ENCODE measurements around the gene RAB28. TPM values are rescaled to one million over a fixed set of nuclear protein-coding genes. Genes with fewer than 3 reads are reported as not detected.

RAB28 gene
- polyA plus RNA-seq, 1 of the 3 experiments (the other 2 are of a cell fraction): 10.5 TPM

GRCh38 chr4:13327991-13328390 is 156.1 kb downstream of the RAB28 start (continued):
- TF ChIP-seq TEAD4 (IDR thresholded peaks at IDR 0.05; ENCODE audit: borderline replicate concordance, insufficient read depth): no peak
- TF ChIP-seq, protein P1, sequence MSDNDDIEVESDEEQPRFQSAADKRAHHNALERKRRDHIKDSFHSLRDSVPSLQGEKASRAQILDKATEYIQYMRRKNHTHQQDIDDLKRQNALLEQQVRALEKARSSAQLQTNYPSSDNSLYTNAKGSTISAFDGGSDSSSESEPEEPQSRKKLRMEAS (IDR thresholded peaks at IDR 0.05; ENCODE audit: low read depth): no peak
- TF ChIP-seq EZH2phosphoT487 (IDR thresholded peaks at IDR 0.05; ENCODE audit: borderline replicate concordance, low read depth): no peak
- no peak for TF ChIP-seq RFX5 (IDR thresholded peaks at IDR 0.05; ENCODE audit: low read length)
- TF ChIP-seq EP300 (IDR thresholded peaks at IDR 0.05; ENCODE audit: borderline replicate concordance in 1 of 2, low read depth in 1 of 2, low read length in 1 of 2): no peak
- TF ChIP-seq RAD21 (IDR thresholded peaks at IDR 0.05; ENCODE audit: low read length): no peak
- TF ChIP-seq GATA2 (CRISPR knock-in tag; IDR thresholded peaks at IDR 0.05): no peak

GRCh38 chr4:13325744-13326143 is 158.4 kb downstream of the RAB28 start:
- no peak for DNase-seq
- POLR2A ChIA-PET: no interaction called here
- H3K27me3 ChIP-seq (ENCODE audit: insufficient read depth): no peaks in the 10 kb centered on the region
- no peak overlapping the region for H3K27ac ChIP-seq (ENCODE audit: low read depth in 2 of 2, low read length in 1 of 2)
- H3K9me2 ChIP-seq: no peaks in the 10 kb centered on the region
- H3K4me1 ChIP-seq (ENCODE audit: control insufficient read depth in 1 of 2, insufficient read depth in 2 of 2, low read depth in 1 of 2, low read length in 1 of 2): no peaks in the 10 kb centered on the region
- CTCF ChIA-PET: no interaction called here
- no peaks in the 10 kb centered on the region for H3K79me2 ChIP-seq (ENCODE audit: insufficient read depth)
- H3K36me3 ChIP-seq (replicated peaks in 1 of 2; ENCODE audit: control insufficient read depth in 1 of 2, insufficient read depth in 2 of 2, low read length in 1 of 2): no peaks in the 10 kb centered on the region
- H3K9ac ChIP-seq: no peak overlapping the region
- H3K4me2 ChIP-seq: no peak overlapping the region
- H3F3A ChIP-seq (replicated peaks; ENCODE audit: insufficient read depth): no peaks in the 10 kb centered on the region
- H3K4me3 ChIP-seq (ENCODE audit: low read depth in 2 of 2, low read length in 1 of 2): no peak overlapping the region
- H4K20me1 ChIP-seq (ENCODE audit: insufficient read depth): no peaks in the 10 kb centered on the region
- WGBS (ENCODE audit: low lambda C conversion rate): 86% methylated on average over 3 of the region's 3 CpGs
- H3K9me3 ChIP-seq: no peaks in the 10 kb centered on the region
- TF ChIP-seq FOXM1 (IDR thresholded peaks at IDR 0.05; ENCODE audit: low read depth) (no peak), CHD2 (IDR thresholded peaks at IDR 0.05; ENCODE audit: low read length, partially characterized antibody) (no peak), RXRA (IDR thresholded peaks at IDR 0.05; ENCODE audit: borderline replicate concordance, low read depth) (no peak), RCOR1 (IDR thresholded peaks at IDR 0.05; ENCODE audit: low read length) (no peak), TCF12 (IDR thresholded peaks at IDR 0.05) (no peak), JUND (IDR thresholded peaks at IDR 0.05) (no peak)
- no peak overlapping the region for H2AFZ ChIP-seq (ENCODE audit: low read depth)

DNA sequence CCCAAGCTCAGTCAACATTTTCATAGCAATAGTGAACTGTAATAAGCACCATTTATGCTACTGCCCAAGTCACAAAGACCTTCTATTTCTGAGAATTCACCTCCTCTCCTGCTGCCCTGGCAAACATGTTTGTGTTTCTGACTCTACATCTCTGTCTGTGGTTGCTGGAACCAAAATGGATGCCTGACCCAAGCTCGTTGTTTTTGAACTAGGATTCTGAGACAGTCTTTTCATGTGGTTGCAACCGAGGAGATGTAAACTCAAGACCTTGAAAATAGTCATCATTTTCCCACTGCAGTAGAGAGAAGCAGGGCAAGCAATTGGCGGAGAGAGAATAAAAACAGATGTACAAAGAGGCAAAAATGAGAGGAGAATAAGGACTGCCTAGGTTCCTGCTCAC is 160.2 kb downstream of the RAB28 start:
- DNase-seq: no peak
- no peaks in the 10 kb centered on the region for H3K4me1 ChIP-seq (ENCODE audit: control insufficient read depth in 1 of 2, insufficient read depth in 2 of 2, low read depth in 1 of 2, low read length in 1 of 2)
- ChIA-PET CTCF (no interaction called here), POLR2A (no interaction called here)
- no peaks in the 10 kb centered on the region for H3K9me3 ChIP-seq
- no peaks in the 10 kb centered on the region for H3K9me2 ChIP-seq
- H3K4me3 ChIP-seq (ENCODE audit: low read depth in 2 of 2, low read length in 1 of 2): no peak overlapping the region
- no peak overlapping the region for H3K9ac ChIP-seq
- H3K36me3 ChIP-seq (replicated peaks in 1 of 2; ENCODE audit: control insufficient read depth in 1 of 2, insufficient read depth in 2 of 2, low read length in 1 of 2): no peaks in the 10 kb centered on the region
- no peak overlapping the region for H2AFZ ChIP-seq (ENCODE audit: low read depth)
- H3F3A ChIP-seq (replicated peaks; ENCODE audit: insufficient read depth): no peaks in the 10 kb centered on the region
- TF ChIP-seq CTCF (IDR thresholded peaks at IDR 0.05): no peak
- no peak for TF ChIP-seq GABPA (IDR thresholded peaks at IDR 0.05; ENCODE audit: low read depth)
- no peak for TF ChIP-seq TEAD4 (IDR thresholded peaks at IDR 0.05; ENCODE audit: borderline replicate concordance, insufficient read depth)
- TF ChIP-seq RCOR1 (IDR thresholded peaks at IDR 0.05; ENCODE audit: low read length): no peak
- TF ChIP-seq, protein P2, sequence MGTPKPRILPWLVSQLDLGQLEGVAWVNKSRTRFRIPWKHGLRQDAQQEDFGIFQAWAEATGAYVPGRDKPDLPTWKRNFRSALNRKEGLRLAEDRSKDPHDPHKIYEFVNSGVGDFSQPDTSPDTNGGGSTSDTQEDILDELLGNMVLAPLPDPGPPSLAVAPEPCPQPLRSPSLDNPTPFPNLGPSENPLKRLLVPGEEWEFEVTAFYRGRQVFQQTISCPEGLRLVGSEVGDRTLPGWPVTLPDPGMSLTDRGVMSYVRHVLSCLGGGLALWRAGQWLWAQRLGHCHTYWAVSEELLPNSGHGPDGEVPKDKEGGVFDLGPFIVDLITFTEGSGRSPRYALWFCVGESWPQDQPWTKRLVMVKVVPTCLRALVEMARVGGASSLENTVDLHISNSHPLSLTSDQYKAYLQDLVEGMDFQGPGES (IDR thresholded peaks at IDR 0.05; ENCODE audit: low read depth, low read length): no peak
- no peak for TF ChIP-seq GATA2 (CRISPR knock-in tag; IDR thresholded peaks at IDR 0.05)
- no peak for TF ChIP-seq EZH2phosphoT487 (IDR thresholded peaks at IDR 0.05; ENCODE audit: borderline replicate concordance, low read depth)
- no peak for TF ChIP-seq RXRA (IDR thresholded peaks at IDR 0.05; ENCODE audit: borderline replicate concordance, low read depth)
- TF ChIP-seq USF1 (IDR thresholded peaks at IDR 0.05; ENCODE audit: borderline replicate concordance, low read depth): no peak
- no peak for TF ChIP-seq ELF1 (IDR thresholded peaks at IDR 0.05)
- no peak for TF ChIP-seq RFX5 (IDR thresholded peaks at IDR 0.05; ENCODE audit: low read length)
- no peak for TF ChIP-seq NRF1 (IDR thresholded peaks at IDR 0.05; ENCODE audit: low read depth, low read length)
- no peak for TF ChIP-seq FOSL2 (IDR thresholded peaks at IDR 0.05; ENCODE audit: borderline replicate concordance, low read depth)
- no peak for TF ChIP-seq RAD21 (IDR thresholded peaks at IDR 0.05; ENCODE audit: low read length)
- no peak for TF ChIP-seq TAF1 (IDR thresholded peaks at IDR 0.05; ENCODE audit: borderline replicate concordance, low read depth, low read length)
- no peak for TF ChIP-seq POLR2AphosphoS5 (IDR thresholded peaks at IDR 0.05; ENCODE audit: low read depth, low read length)
- no peak for TF ChIP-seq MXI1 (IDR thresholded peaks at IDR 0.05; ENCODE audit: low read depth, low read length)
- H4K20me1 ChIP-seq (ENCODE audit: insufficient read depth): no peaks in the 10 kb centered on the region
- H3K79me2 ChIP-seq (ENCODE audit: insufficient read depth): no peaks in the 10 kb centered on the region
- H3K4me2 ChIP-seq: no peak overlapping the region
- no peaks in the 10 kb centered on the region for H3K27me3 ChIP-seq (ENCODE audit: insufficient read depth)
- no peak overlapping the region for H3K27ac ChIP-seq (ENCODE audit: low read depth in 2 of 2, low read length in 1 of 2)
- 41% methylated on average over 3 of the region's 3 CpGs for WGBS (ENCODE audit: low lambda C conversion rate)

All from SK-N-SH (cell line).